Activated T-cell treated with anti-CD3 and anti-CD28 coated beads, Interleukin-2, amount 50 U/mL, for 1 hour (primary cell): ENCODE results near the gene AFF3.

Experiments used
- DNase-seq: peaks from one replicate; pipeline ENCODE4 v3.0.0-alpha.2; 2020

AFF3 gene

GRCh38 chr2:99653433-99653832, 489.0 kb downstream of the AFF3 start:
- DNase-seq = no peak

- no peak for DNase-seq
These were observed 489.5 kb downstream of the AFF3 start for GRCh38 chr2:99652862-99653261.

GRCh38 chr2:99651930-99652670, 490.3 kb downstream of the AFF3 start:
- DNase-seq = no peak

- no peak for DNase-seq
These were observed 493.2 kb downstream of the AFF3 start for GRCh38 chr2:99648906-99649789.

GRCh38 chr2:99648178-99648844, 494.1 kb downstream of the AFF3 start:
- no peak for DNase-seq

- no peak for DNase-seq
These were observed 496.4 kb downstream of the AFF3 start for GRCh38 chr2:99645960-99646359.

- no peak for DNase-seq
These were observed 498.0 kb downstream of the AFF3 start for GRCh38 chr2:99644419-99644787.

- no peak for DNase-seq
These were observed 498.5 kb downstream of the AFF3 start for GRCh38 chr2:99643787-99644418.

- DNase-seq = no peak
These were observed 500.4 kb downstream of the AFF3 start for GRCh38 chr2:99641999-99642398.

GRCh38 chr2:99640635-99641151, 501.7 kb downstream of the AFF3 start:
- DNase-seq = no peak

GRCh38 chr2:99638791-99639190, 503.6 kb downstream of the AFF3 start:
- no peak for DNase-seq

GRCh38 chr2:99637159-99637697, 505.2 kb downstream of the AFF3 start:
- no peak for DNase-seq

GRCh38 chr2:99636144-99637034, 506.0 kb downstream of the AFF3 start:
- DNase-seq = no peak

GRCh38 chr2:99635710-99636109, 506.7 kb downstream of the AFF3 start:
- no peak for DNase-seq

GRCh38 chr2:99634234-99634633, 508.2 kb downstream of the AFF3 start:
- no peak for DNase-seq

GRCh38 chr2:99631700-99632099, 510.7 kb downstream of the AFF3 start:
- DNase-seq = no peak

GRCh38 chr2:99629320-99629719, 513.1 kb downstream of the AFF3 start:
- DNase-seq = no peak

- DNase-seq = no peak
These were observed 516.2 kb downstream of the AFF3 start for GRCh38 chr2:99626158-99626557.

GRCh38 chr2:99624677-99625076, 517.7 kb downstream of the AFF3 start:
- no peak for DNase-seq

GRCh38 chr2:99623613-99624012, 518.8 kb downstream of the AFF3 start:
- no peak for DNase-seq

GRCh38 chr2:99623035-99623434, 519.4 kb downstream of the AFF3 start:
- no peak for DNase-seq

- DNase-seq = no peak
These were observed 519.9 kb downstream of the AFF3 start for GRCh38 chr2:99622534-99622933.
